HG03520 (cell line): ENCODE measurements around the gene THYN1.
A peak's percentile ranks its signal among the peaks of the same experiment; 100 is the strongest.

Experiments
- ATAC-seq: cut with Tn5 transposase; IDR thresholded peaks from one replicate; pipeline ENCODE4 v1.9.1; 2021; ENCODE audit warnings: mild to moderate bottlenecking, moderate library complexity; ENCODE audit not compliant: unreplicated experiment

Gene THYN1

GRCh38 chr11:134226806-134227325, 26.3 kb downstream of the THYN1 start:
- ATAC-seq, result no peak

- ATAC-seq, result peak; percentile 15
Observed at GRCh38 chr11:134224710-134225664, 28.2 kb downstream of the THYN1 start.

- peak; percentile 66 for ATAC-seq
Observed at GRCh38 chr11:134223836-134224709, 29.1 kb downstream of the THYN1 start, which contains the start of the genes NCAPD3 and VPS26B. NCAPD3 (minus strand) TSS chr11:134223967; CDS start chr11:134223926, 41 bp downstream. VPS26B (plus strand) TSS chr11:134224671; CDS start chr11:134225123, 452 bp downstream.

GRCh38 chr11:134223121-134223520, 30.0 kb downstream of the THYN1 start:
- no peak for ATAC-seq

- ATAC-seq, result no peak
Observed at GRCh38 chr11:134216816-134217215, 36.3 kb downstream of the THYN1 start.

- ATAC-seq, result no peak
Observed at GRCh38 chr11:134215836-134216235, 37.3 kb downstream of the THYN1 start.

- ATAC-seq, result no peak
Observed at GRCh38 chr11:134207538-134208239, 45.5 kb downstream of the THYN1 start.

- ATAC-seq, result no peak
Observed at GRCh38 chr11:134206185-134206584, 47.0 kb downstream of the THYN1 start.

GRCh38 chr11:134205729-134206128, 47.4 kb downstream of the THYN1 start:
- no peak for ATAC-seq

- no peak for ATAC-seq
Observed at GRCh38 chr11:134202661-134203060, 50.5 kb downstream of the THYN1 start.

- no peak for ATAC-seq
Observed at GRCh38 chr11:134200688-134201087, 52.5 kb downstream of the THYN1 start.

- ATAC-seq, result no peak
Observed at GRCh38 chr11:134199531-134199930, 53.6 kb downstream of the THYN1 start.
